CD4-positive, alpha-beta T cell (primary cell): ENCODE results near the gene ALDH1A1. TPM values are rescaled to one million over a fixed set of nuclear protein-coding genes. Genes with fewer than 3 reads are reported as not detected.

Experiments
- ATAC-seq: fragments of 200-7000 bp; cut with Tn5 transposase; one replicate; pipeline ENCODE4 v1.10.0; 2022; ENCODE audit warnings: mild to moderate bottlenecking; ENCODE audit not compliant: poor library complexity
- CTCF ChIA-PET: fragments of 350-600 bp; sonication (Branson Sonifier 250); formaldehyde crosslinking; loops from one replicate; lab custom pipeline; 2021; ENCODE audit warnings: antibody characterized with exemption, inconsistent platforms; lab: Charles Lee
- POLR2A ChIA-PET: fragments of 350-600 bp; sonication (Branson Sonifier 250); formaldehyde crosslinking; loops from one replicate; lab custom pipeline; 2021; ENCODE audit warnings: antibody characterized with exemption, inconsistent platforms; lab: Charles Lee
- DNase-seq, 14 experiments: peaks; one replicate each; pipeline ENCODE4 v3.0.0-alpha.2; 2013 to 2020; ENCODE audit warnings: mixed read lengths in 2 of 14
- H3K27ac ChIP-seq, 2 donors: one replicate each; pipeline versions ENCODE4 v1.5.1 to v1.7.0; 2013; ENCODE audit warnings: low read length in 2 of 2, low read depth in 1 of 2, mild to moderate bottlenecking in 1 of 2
- H3K27me3 ChIP-seq, 2 experiments: 1 replicate in 1 of 2; 2 replicates in 1 of 2; pipeline versions ENCODE4 v1.6.1 to v1.7.0; 2013; ENCODE audit warnings: low read length in 2 of 2, control low read depth in 1 of 2, mild to moderate bottlenecking in 1 of 2, moderate library complexity in 1 of 2; ENCODE audit not compliant: insufficient read depth in 2 of 2, control insufficient read depth in 1 of 2
- H3K36me3 ChIP-seq: one replicate; pipeline ENCODE4 v1.6.1; 2013; ENCODE audit warnings: low read length, control low read depth; ENCODE audit not compliant: insufficient read depth
- H3K4me1 ChIP-seq: one replicate; pipeline ENCODE4 v1.6.1; 2013; ENCODE audit warnings: low read length, control low read depth; ENCODE audit not compliant: insufficient read depth
- H3K4me3 ChIP-seq: one replicate; pipeline ENCODE4 v1.5.1; 2013; ENCODE audit warnings: mild to moderate bottlenecking, low read length, moderate library complexity
- H3K9me3 ChIP-seq, 2 experiments: 1 replicate in 1 of 2; 2 replicates in 1 of 2; pipeline versions ENCODE4 v1.6.1 to v1.7.0; 2013; ENCODE audit warnings: low read length in 2 of 2, mild to moderate bottlenecking in 2 of 2, control low read depth in 1 of 2, moderate library complexity in 1 of 2; ENCODE audit not compliant: control insufficient read depth in 1 of 2, insufficient read depth in 1 of 2
- H3K27ac Mint-ChIP-seq: one replicate; pipeline ENCODE4 v1.8.0; 2020; ENCODE audit warnings: mixed read lengths
- H3K27me3 Mint-ChIP-seq: one replicate; pipeline ENCODE4 v1.8.0; 2021; ENCODE audit warnings: mixed read lengths
- H3K36me3 Mint-ChIP-seq: one replicate; pipeline ENCODE4 v1.8.0; 2021; ENCODE audit warnings: low read depth, mixed read lengths
- H3K4me1 Mint-ChIP-seq: one replicate; pipeline ENCODE4 v1.8.0; 2021; ENCODE audit warnings: low read depth, mixed read lengths
- H3K4me3 Mint-ChIP-seq: one replicate; pipeline ENCODE4 v1.8.0; 2020; ENCODE audit warnings: mild to moderate bottlenecking, mixed read lengths
- H3K9me3 Mint-ChIP-seq: one replicate; pipeline ENCODE4 v1.8.0; 2020; ENCODE audit warnings: mixed read lengths
- intact Hi-C, 2 experiments: fragments of 100-400 bp; cut with DNase I in 1 of 2; cut with micrococcal nuclease in 1 of 2; formaldehyde crosslinking; loops; one replicate each; pipeline versions ENCODE4 v1.15.1 to v1.9.0; 2023 to 2025; cut with DNase I, micrococcal nuclease
- total RNA-seq, 174 experiments: library from RNA in 2 of 174; stranded (reverse) in 2 of 174; gene quantifications; one replicate each; pipeline ENCODE4 v1.2.3 and lab custom pipeline; 2021 to 2026
- TF ChIP-seq, protein P1 (sequence below): fragments of 200-600 bp; IDR thresholded peaks from one replicate; pipeline ENCODE4 v1.8.0; 2022; ENCODE audit warnings: antibody characterized with exemption, mild to moderate bottlenecking

Gene ALDH1A1
- total RNA-seq, 2 experiments from 2014 or later = 0.39 TPM; not detected in 1

DNA sequence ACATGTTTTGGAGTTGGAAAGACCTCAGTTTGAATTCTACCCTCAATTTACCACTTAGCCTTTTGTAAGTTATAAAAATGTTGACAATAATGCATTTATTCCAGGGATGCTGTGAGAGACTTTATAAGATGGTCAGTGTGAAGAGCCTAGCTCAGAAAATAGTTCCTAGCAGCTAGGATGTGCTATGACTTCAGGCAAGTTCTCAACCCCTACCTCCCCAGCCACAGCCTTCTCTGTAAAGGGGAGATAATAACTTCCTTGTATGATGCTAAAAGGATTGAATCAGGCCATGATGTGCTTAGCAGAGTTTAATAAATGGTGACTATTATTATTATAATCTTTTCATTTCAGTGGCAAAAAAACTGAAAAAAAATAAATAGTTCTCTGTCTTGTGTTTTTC, 77.6 kb downstream of the ALDH1A1 start:
- Mint-ChIP-seq H3K36me3 (no peaks in the 10 kb centered on the region), H3K9me3 (no peaks in the 10 kb centered on the region), H3K27me3 (peaks cover 21% of the 10 kb centered on the region), H3K4me1 (no peaks in the 10 kb centered on the region), H3K27ac (no peak overlapping the region), H3K4me3 (no peak overlapping the region)
- no peaks in the 10 kb centered on the region for H3K4me1 ChIP-seq
- no peaks in the 10 kb centered on the region for H3K9me3 ChIP-seq
- POLR2A ChIA-PET = no interaction called here
- no peak overlapping the region for H3K27ac ChIP-seq
- H3K4me3 ChIP-seq = no peak overlapping the region
- ATAC-seq (no peak), DNase-seq (no peak)
- intact Hi-C loops = no loop called here
- TF ChIP-seq, protein P1, sequence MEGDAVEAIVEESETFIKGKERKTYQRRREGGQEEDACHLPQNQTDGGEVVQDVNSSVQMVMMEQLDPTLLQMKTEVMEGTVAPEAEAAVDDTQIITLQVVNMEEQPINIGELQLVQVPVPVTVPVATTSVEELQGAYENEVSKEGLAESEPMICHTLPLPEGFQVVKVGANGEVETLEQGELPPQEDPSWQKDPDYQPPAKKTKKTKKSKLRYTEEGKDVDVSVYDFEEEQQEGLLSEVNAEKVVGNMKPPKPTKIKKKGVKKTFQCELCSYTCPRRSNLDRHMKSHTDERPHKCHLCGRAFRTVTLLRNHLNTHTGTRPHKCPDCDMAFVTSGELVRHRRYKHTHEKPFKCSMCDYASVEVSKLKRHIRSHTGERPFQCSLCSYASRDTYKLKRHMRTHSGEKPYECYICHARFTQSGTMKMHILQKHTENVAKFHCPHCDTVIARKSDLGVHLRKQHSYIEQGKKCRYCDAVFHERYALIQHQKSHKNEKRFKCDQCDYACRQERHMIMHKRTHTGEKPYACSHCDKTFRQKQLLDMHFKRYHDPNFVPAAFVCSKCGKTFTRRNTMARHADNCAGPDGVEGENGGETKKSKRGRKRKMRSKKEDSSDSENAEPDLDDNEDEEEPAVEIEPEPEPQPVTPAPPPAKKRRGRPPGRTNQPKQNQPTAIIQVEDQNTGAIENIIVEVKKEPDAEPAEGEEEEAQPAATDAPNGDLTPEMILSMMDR = no peak
- no peaks in the 10 kb centered on the region for H3K36me3 ChIP-seq
- peaks cover 0 to 5% of the 10 kb centered on the region in 2 experiments for H3K27me3 ChIP-seq
- CTCF ChIA-PET = no interaction called here

GRCh38 chr9:72874344-72874743, 78.5 kb downstream of the ALDH1A1 start:
- Histone ChIP-seq H3K27ac (no peak overlapping the region), H3K27me3 (peaks cover 0 to 5% of the 10 kb centered on the region in 2 experiments), H3K4me1 (no peaks in the 10 kb centered on the region), H3K36me3 (no peaks in the 10 kb centered on the region), H3K4me3 (no peak overlapping the region), H3K9me3 (no peaks in the 10 kb centered on the region)
- DNase-seq (no peak), ATAC-seq (no peak)
- H3K27ac Mint-ChIP-seq = no peak overlapping the region
- H3K4me1 Mint-ChIP-seq = no peaks in the 10 kb centered on the region
- no peaks in the 10 kb centered on the region for H3K36me3 Mint-ChIP-seq
- CTCF ChIA-PET = no interaction called here
- H3K27me3 Mint-ChIP-seq = peaks cover 21% of the 10 kb centered on the region
- intact Hi-C loops = no loop called here
- POLR2A ChIA-PET = no interaction called here
- no peaks in the 10 kb centered on the region for H3K9me3 Mint-ChIP-seq
- no peak overlapping the region for H3K4me3 Mint-ChIP-seq
- TF ChIP-seq, protein P1 = no peak

GRCh38 chr9:72873456-72873855, 79.4 kb downstream of the ALDH1A1 start:
- CTCF ChIA-PET = no interaction called here
- no peak overlapping the region for H3K4me3 Mint-ChIP-seq
- no peak for ATAC-seq
- no peaks in the 10 kb centered on the region for H3K9me3 Mint-ChIP-seq
- no peak overlapping the region for H3K27ac Mint-ChIP-seq
- H3K4me3 ChIP-seq = no peak overlapping the region
- peaks cover 0 to 5% of the 10 kb centered on the region in 2 experiments for H3K27me3 ChIP-seq
- no peaks in the 10 kb centered on the region for H3K9me3 ChIP-seq
- H3K27ac ChIP-seq = no peak overlapping the region
- POLR2A ChIA-PET = no interaction called here
- no peaks in the 10 kb centered on the region for H3K4me1 ChIP-seq
- intact Hi-C loops = no loop called here
- no peaks in the 10 kb centered on the region for H3K36me3 Mint-ChIP-seq
- TF ChIP-seq, protein P1 = no peak
- no peaks in the 10 kb centered on the region for H3K4me1 Mint-ChIP-seq
- H3K27me3 Mint-ChIP-seq = peaks cover 21% of the 10 kb centered on the region
- no peaks in the 10 kb centered on the region for H3K36me3 ChIP-seq
- DNase-seq = no peak
